HL-60 (cell line): ENCODE data around the gene SPRED3.
"Not testable (repeated sequence)": the region's sequence is repeated elsewhere in the genome, so short reads cannot be mapped to it uniquely, and the experiment has no call there.

Experiments used
- DNase-seq, 2 experiments: peaks; one replicate each; pipeline ENCODE4 v3.0.0-alpha.2; 2010 to 2020; ENCODE audit warnings: low read depth in 1 of 2, low spot score in 1 of 2
- H3K27ac ChIP-seq: fragments of 250-450 bp; sonication (Bioruptor Pico); replicated peaks from 2 replicates; pipeline ENCODE4 v1.5.1; 2020; ENCODE audit warnings: mild to moderate bottlenecking, moderate library complexity
- H3K27me3 ChIP-seq: fragments of 250-450 bp; sonication (Bioruptor Pico); 2 replicates; pipeline ENCODE4 v1.5.1; 2021; ENCODE audit warnings: mild to moderate bottlenecking, moderate library complexity; ENCODE audit not compliant: insufficient read depth, poor library complexity, severe bottlenecking
- H3K4me3 ChIP-seq: replicated peaks from 2 replicates; pipeline ENCODE4 v1.5.1; 2011; ENCODE audit warnings: mild to moderate bottlenecking, control low read depth, low read length; ENCODE audit not compliant: insufficient read depth
- CTCF ChIP-seq: IDR thresholded peaks from one replicate; pipeline ENCODE4 v1.5.1; 2011; ENCODE audit warnings: low read length, control low read depth, inconsistent platforms; ENCODE audit not compliant: insufficient read depth
- GABPA ChIP-seq: IDR thresholded peaks from 2 replicates; pipeline ENCODE4 v1.6.1; 2012; ENCODE audit warnings: low read depth
- POLR2AphosphoS5 ChIP-seq: IDR thresholded peaks from 2 replicates; pipeline ENCODE4 v1.6.1; 2012; ENCODE audit warnings: low read depth
- REST ChIP-seq: IDR thresholded peaks from 2 replicates; pipeline ENCODE4 v1.6.1; 2012; ENCODE audit warnings: low read depth; ENCODE audit not compliant: insufficient replicate concordance
- SPI1 ChIP-seq: IDR thresholded peaks from 2 replicates; pipeline ENCODE4 v1.6.1; 2012; ENCODE audit warnings: low read depth, mild to moderate bottlenecking, borderline replicate concordance
- long read RNA-seq: library from polyadenylated mRNA; unstranded; transcript quantifications from one replicate; pipeline ENCODE4 v2.0.0, GENCODE V29; 2020

Gene SPRED3, protein sequence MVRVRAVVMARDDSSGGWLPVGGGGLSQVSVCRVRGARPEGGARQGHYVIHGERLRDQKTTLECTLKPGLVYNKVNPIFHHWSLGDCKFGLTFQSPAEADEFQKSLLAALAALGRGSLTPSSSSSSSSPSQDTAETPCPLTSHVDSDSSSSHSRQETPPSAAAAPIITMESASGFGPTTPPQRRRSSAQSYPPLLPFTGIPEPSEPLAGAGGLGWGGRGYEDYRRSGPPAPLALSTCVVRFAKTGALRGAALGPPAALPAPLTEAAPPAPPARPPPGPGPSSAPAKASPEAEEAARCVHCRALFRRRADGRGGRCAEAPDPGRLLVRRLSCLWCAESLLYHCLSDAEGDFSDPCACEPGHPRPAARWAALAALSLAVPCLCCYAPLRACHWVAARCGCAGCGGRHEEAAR
- long read RNA-seq: 0 reads

- TF ChIP-seq CTCF: no peak
- no peak for TF ChIP-seq REST
- Histone ChIP-seq H3K4me3 (peak within 1 kb of the TSS; percentile 25), H3K27ac (no peak within 1 kb of the TSS), H3K27me3 (peaks cover 19% of the 10 kb centered on the region)
- no peak for DNase-seq
These were observed at the start of gene SPRED3 for GRCh38 chr19:38388349-38389100. SPRED3 (plus strand) TSS chr19:38388697; CDS start chr19:38390303, 1,606 bp downstream.

GRCh38 chr19:38339011-38339410 is 49.5 kb upstream of the SPRED3 start:
- not testable (repeated sequence) for H3K27me3 ChIP-seq, H3K27ac ChIP-seq, DNase-seq, H3K4me3 ChIP-seq

GRCh38 chr19:38340927-38341326 is 47.6 kb upstream of the SPRED3 start:
- Histone ChIP-seq H3K27me3 (no peaks in the 10 kb centered on the region), H3K27ac (no peak overlapping the region), H3K4me3 (no peak overlapping the region)
- TF ChIP-seq CTCF (no peak), REST (no peak), POLR2AphosphoS5 (no peak), SPI1 (no peak)
- no peak for DNase-seq

DNA sequence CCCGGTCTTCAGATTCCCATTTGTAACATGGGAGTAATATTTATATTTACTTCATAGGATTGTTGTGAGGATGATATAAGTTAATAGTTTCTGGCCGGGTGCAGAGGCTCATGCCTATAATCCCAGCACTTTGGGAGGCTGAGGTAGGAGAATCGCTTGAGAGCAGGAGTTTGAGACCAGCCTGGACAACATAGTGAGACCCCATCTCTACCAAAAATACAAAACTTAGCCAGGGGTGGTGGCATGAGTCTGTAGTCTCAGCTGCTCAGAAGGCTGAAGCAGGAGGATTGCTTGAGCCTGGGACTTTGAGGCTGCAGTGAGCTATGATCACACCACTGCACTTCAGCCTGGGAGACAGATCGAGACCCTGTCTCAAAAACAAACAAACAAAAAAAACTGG is 41.7 kb upstream of the SPRED3 start:
- Histone ChIP-seq H3K27ac (no peak overlapping the region), H3K27me3 (no peaks in the 10 kb centered on the region), H3K4me3 (no peak overlapping the region)
- TF ChIP-seq REST (no peak), POLR2AphosphoS5 (no peak), GABPA (no peak), CTCF (no peak), SPI1 (no peak)
- no peak for DNase-seq
